ENCODE data around the gene SHISA9.

SHISA9 gene

GRCh38 chr16:13030769-13031168 lies 129.4 kb downstream of the SHISA9 start:
- Histone ChIP-seq H3K9me3 (ENCODE audit: insufficient read depth, low read depth, low read length) (no peaks in the 10 kb centered on the region), H3K36me3 (ENCODE audit: control insufficient read depth in 1 of 2, insufficient read depth in 2 of 2, low read length in 2 of 2) (no peaks in the 10 kb centered on the region), H3K4ac (ENCODE audit: low read depth, low read length) (no peak overlapping the region), H2BK5ac (ENCODE audit: low read depth, low read length, poor library complexity) (no peak overlapping the region), H3K4me3 (ENCODE audit: low read depth, low read length) (no peak overlapping the region), H3K79me1 (ENCODE audit: low read length) (no peaks in the 10 kb centered on the region), H3K4me2 (ENCODE audit: low read length) (no peak overlapping the region), H4K8ac (ENCODE audit: low read depth, low read length) (no peak overlapping the region), H3K79me2 (ENCODE audit: control insufficient read depth, insufficient read depth, low read length, poor library complexity) (no peaks in the 10 kb centered on the region), H2BK12ac (ENCODE audit: low read length) (no peak overlapping the region), H2AFZ (ENCODE audit: insufficient read depth, low read length, poor library complexity) (no peak overlapping the region), H2BK120ac (ENCODE audit: insufficient read depth, low read length, poor library complexity) (no peak overlapping the region), H4K12ac (ENCODE audit: low read depth, low read length) (no peak overlapping the region), H4K91ac (ENCODE audit: low read depth, low read length) (no peak overlapping the region), H2AK5ac (ENCODE audit: low read length) (no peak overlapping the region), H3K4me1 (ENCODE audit: control insufficient read depth in 1 of 2, insufficient read depth in 2 of 2, low read length in 2 of 2) (no peaks in the 10 kb centered on the region), H3K27ac (ENCODE audit: low read depth, low read length) (no peak overlapping the region), H3K14ac (ENCODE audit: low read length) (no peak overlapping the region), H3K18ac (ENCODE audit: low read length) (no peak overlapping the region), H3K27me3 (ENCODE audit: insufficient read depth, low read length) (no peaks in the 10 kb centered on the region), H3K9ac (ENCODE audit: low read length) (no peak overlapping the region), H3K23ac (ENCODE audit: low read length) (no peak overlapping the region)
- WGBS (ENCODE audit: extremely low coverage, insufficient coverage, insufficient read length) = no CpG with 5 or more reads among the region's 6 CpGs
- no peak for DNase-seq

DNA sequence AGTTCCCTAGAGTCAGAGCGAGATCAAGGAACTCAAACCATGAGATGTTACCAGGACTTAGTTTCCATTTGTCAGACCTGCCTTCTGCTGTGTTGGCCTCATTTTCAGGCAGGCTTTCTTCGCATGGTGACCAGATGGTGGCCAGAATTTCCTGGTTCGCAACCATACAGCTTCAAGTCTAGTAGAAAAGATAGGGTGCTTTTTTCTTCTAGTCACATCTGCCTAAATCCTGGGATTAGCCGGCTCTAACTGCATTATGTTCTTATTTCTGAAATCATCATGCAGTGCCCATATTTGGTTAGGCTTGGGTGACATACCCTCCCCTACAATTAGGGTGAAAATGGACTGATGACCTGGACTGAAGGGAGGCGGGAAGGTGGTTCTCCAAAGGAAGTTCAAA lies 131.5 kb downstream of the SHISA9 start:
- H2AFZ ChIP-seq (ENCODE audit: insufficient read depth, low read length, poor library complexity) = no peak overlapping the region
- no peaks in the 10 kb centered on the region for H3K27me3 ChIP-seq (ENCODE audit: insufficient read depth, low read length)
- no CpG with 5 or more reads among the region's 5 CpGs for WGBS (ENCODE audit: extremely low coverage, insufficient coverage, insufficient read length)
- no peak overlapping the region for H4K8ac ChIP-seq (ENCODE audit: low read depth, low read length)
- no peaks in the 10 kb centered on the region for H3K36me3 ChIP-seq (ENCODE audit: control insufficient read depth in 1 of 2, insufficient read depth in 2 of 2, low read length in 2 of 2)
- no peak overlapping the region for H3K9ac ChIP-seq (ENCODE audit: low read length)
- no peak overlapping the region for H2BK120ac ChIP-seq (ENCODE audit: insufficient read depth, low read length, poor library complexity)
- H2AK5ac ChIP-seq (ENCODE audit: low read length) = no peak overlapping the region
- no peaks in the 10 kb centered on the region for H3K9me3 ChIP-seq (ENCODE audit: insufficient read depth, low read depth, low read length)
- H3K79me2 ChIP-seq (ENCODE audit: control insufficient read depth, insufficient read depth, low read length, poor library complexity) = no peaks in the 10 kb centered on the region
- DNase-seq = no peak
- H3K14ac ChIP-seq (ENCODE audit: low read length) = no peak overlapping the region
- no peak overlapping the region for H3K4me3 ChIP-seq (ENCODE audit: low read depth, low read length)
- no peak overlapping the region for H3K23ac ChIP-seq (ENCODE audit: low read length)
- no peak overlapping the region for H3K4me2 ChIP-seq (ENCODE audit: low read length)
- no peaks in the 10 kb centered on the region for H3K4me1 ChIP-seq (ENCODE audit: control insufficient read depth in 1 of 2, insufficient read depth in 2 of 2, low read length in 2 of 2)
- no peak overlapping the region for H4K91ac ChIP-seq (ENCODE audit: low read depth, low read length)
- H3K27ac ChIP-seq (ENCODE audit: low read depth, low read length) = no peak overlapping the region
- H4K12ac ChIP-seq (ENCODE audit: low read depth, low read length) = no peak overlapping the region
- no peak overlapping the region for H3K4ac ChIP-seq (ENCODE audit: low read depth, low read length)
- H2BK5ac ChIP-seq (ENCODE audit: low read depth, low read length, poor library complexity) = no peak overlapping the region
- H3K18ac ChIP-seq (ENCODE audit: low read length) = no peak overlapping the region
- no peak overlapping the region for H2BK12ac ChIP-seq (ENCODE audit: low read length)
- no peaks in the 10 kb centered on the region for H3K79me1 ChIP-seq (ENCODE audit: low read length)

- no peak overlapping the region for H2AK5ac ChIP-seq (ENCODE audit: low read length)
- H4K8ac ChIP-seq (ENCODE audit: low read depth, low read length) = no peak overlapping the region
- no peak overlapping the region for H3K27ac ChIP-seq (ENCODE audit: low read depth, low read length)
- H4K12ac ChIP-seq (ENCODE audit: low read depth, low read length) = no peak overlapping the region
- H3K18ac ChIP-seq (ENCODE audit: low read length) = no peak overlapping the region
- no peak overlapping the region for H3K23ac ChIP-seq (ENCODE audit: low read length)
- peak; percentile 20 to 67 for DNase-seq
- H2AFZ ChIP-seq (ENCODE audit: insufficient read depth, low read length, poor library complexity) = no peak overlapping the region
- no peak overlapping the region for H3K4ac ChIP-seq (ENCODE audit: low read depth, low read length)
- no peak overlapping the region for H2BK5ac ChIP-seq (ENCODE audit: low read depth, low read length, poor library complexity)
- H3K9ac ChIP-seq (ENCODE audit: low read length) = no peak overlapping the region
- H3K79me1 ChIP-seq (ENCODE audit: low read length) = no peaks in the 10 kb centered on the region
- no peak overlapping the region for H3K4me2 ChIP-seq (ENCODE audit: low read length)
- H3K9me3 ChIP-seq (ENCODE audit: insufficient read depth, low read depth, low read length) = no peaks in the 10 kb centered on the region
- no peak overlapping the region for H3K14ac ChIP-seq (ENCODE audit: low read length)
- no peak overlapping the region for H4K91ac ChIP-seq (ENCODE audit: low read depth, low read length)
- no CpG with 5 or more reads among the region's 4 CpGs for WGBS (ENCODE audit: extremely low coverage, insufficient coverage, insufficient read length)
- H3K36me3 ChIP-seq (ENCODE audit: control insufficient read depth in 1 of 2, insufficient read depth in 2 of 2, low read length in 2 of 2) = no peaks in the 10 kb centered on the region
- no peaks in the 10 kb centered on the region for H3K27me3 ChIP-seq (ENCODE audit: insufficient read depth, low read length)
- no peak overlapping the region for H2BK12ac ChIP-seq (ENCODE audit: low read length)
- H2BK120ac ChIP-seq (ENCODE audit: insufficient read depth, low read length, poor library complexity) = no peak overlapping the region
- no peaks in the 10 kb centered on the region for H3K79me2 ChIP-seq (ENCODE audit: control insufficient read depth, insufficient read depth, low read length, poor library complexity)
- no peak overlapping the region for H3K4me3 ChIP-seq (ENCODE audit: low read depth, low read length)
- no peaks in the 10 kb centered on the region for H3K4me1 ChIP-seq (ENCODE audit: control insufficient read depth in 1 of 2, insufficient read depth in 2 of 2, low read length in 2 of 2)
Measured at GRCh38 chr16:13036600-13036999, 135.2 kb downstream of the SHISA9 start.

DNA sequence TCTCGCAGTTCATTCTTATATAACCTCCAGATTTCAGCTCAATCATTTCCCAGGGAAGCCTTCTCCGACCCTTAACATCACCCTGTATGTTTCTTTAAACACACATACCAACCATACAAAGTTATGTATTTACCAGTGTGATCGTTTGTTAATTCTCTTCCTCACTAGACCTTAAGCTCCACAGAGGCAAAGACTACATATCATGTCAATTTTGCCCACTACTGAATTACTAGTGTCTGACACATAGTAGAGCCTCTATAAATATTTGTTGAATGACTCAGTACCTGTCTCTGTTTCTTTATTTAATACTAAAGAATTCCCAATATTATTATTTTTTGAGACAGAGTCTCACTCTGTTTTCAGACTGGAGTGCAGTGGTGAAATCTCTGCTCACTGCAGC lies 137.2 kb downstream of the SHISA9 start:
- Histone ChIP-seq H2AFZ (ENCODE audit: insufficient read depth, low read length, poor library complexity) (no peak overlapping the region), H3K23ac (ENCODE audit: low read length) (no peak overlapping the region), H4K12ac (ENCODE audit: low read depth, low read length) (no peak overlapping the region), H3K4me2 (ENCODE audit: low read length) (no peak overlapping the region), H3K9ac (ENCODE audit: low read length) (no peak overlapping the region), H3K18ac (ENCODE audit: low read length) (no peak overlapping the region), H2AK5ac (ENCODE audit: low read length) (no peak overlapping the region), H3K79me1 (ENCODE audit: low read length) (no peaks in the 10 kb centered on the region), H2BK120ac (ENCODE audit: insufficient read depth, low read length, poor library complexity) (no peak overlapping the region), H3K4ac (ENCODE audit: low read depth, low read length) (no peak overlapping the region), H3K4me3 (ENCODE audit: low read depth, low read length) (no peak overlapping the region), H3K36me3 (ENCODE audit: control insufficient read depth in 1 of 2, insufficient read depth in 2 of 2, low read length in 2 of 2) (no peaks in the 10 kb centered on the region), H2BK12ac (ENCODE audit: low read length) (no peak overlapping the region), H3K9me3 (ENCODE audit: insufficient read depth, low read depth, low read length) (no peaks in the 10 kb centered on the region), H3K79me2 (ENCODE audit: control insufficient read depth, insufficient read depth, low read length, poor library complexity) (no peaks in the 10 kb centered on the region), H4K8ac (ENCODE audit: low read depth, low read length) (no peak overlapping the region), H3K4me1 (ENCODE audit: control insufficient read depth in 1 of 2, insufficient read depth in 2 of 2, low read length in 2 of 2) (no peaks in the 10 kb centered on the region), H3K27ac (ENCODE audit: low read depth, low read length) (no peak overlapping the region), H3K27me3 (ENCODE audit: insufficient read depth, low read length) (no peaks in the 10 kb centered on the region), H3K14ac (ENCODE audit: low read length) (no peak overlapping the region), H2BK5ac (ENCODE audit: low read depth, low read length, poor library complexity) (no peak overlapping the region), H4K91ac (ENCODE audit: low read depth, low read length) (no peak overlapping the region)
- no peak for DNase-seq
- WGBS (ENCODE audit: extremely low coverage, insufficient coverage, insufficient read length) = no CpG with 5 or more reads among the region's 3 CpGs

Data from trophoblast cell (in vitro differentiated cells and primary cell).